Left lung (tissue), 10 donors: ENCODE results near the gene KXD1. TPM values are rescaled to one million over a fixed set of nuclear protein-coding genes. Genes with fewer than 3 reads are reported as not detected.

Experiments
- ATAC-seq: fragments of 200-7000 bp; cut with Tn5 transposase; one replicate; pipeline ENCODE4 v1.9.1; 2020; ENCODE audit warnings: moderate library complexity
- DNase-seq, 4 donors: peaks; one replicate each; pipeline ENCODE4 v3.0.0-alpha.2; 2013 to 2020
- H3K27ac ChIP-seq, 2 donors: fragments of 200-600 bp; sonication (generic) in 1 of 2; one replicate each; pipeline versions ENCODE4 v1.5.0 to v1.8.0; 2020 to 2021
- H3K27me3 ChIP-seq, 2 donors: fragments of 200-600 bp; sonication (generic) in 1 of 2; one replicate each; pipeline versions ENCODE4 v1.5.0 to v1.8.0; 2020 to 2021
- H3K36me3 ChIP-seq, 2 donors: fragments of 200-600 bp; sonication (generic) in 1 of 2; one replicate each; pipeline versions ENCODE4 v1.5.0 to v1.8.0; 2020 to 2021
- H3K4me1 ChIP-seq, 2 donors: fragments of 200-600 bp; one replicate each; pipeline ENCODE4 v1.8.0; 2021
- H3K4me3 ChIP-seq, 2 donors: fragments of 200-600 bp; sonication (generic) in 1 of 2; one replicate each; pipeline versions ENCODE4 v1.5.0 to v1.8.0; 2020 to 2021; ENCODE audit warnings: mild to moderate bottlenecking in 1 of 2
- H3K9me3 ChIP-seq, 2 donors: fragments of 200-600 bp; sonication (generic) in 1 of 2; one replicate each; pipeline versions ENCODE4 v1.5.0 to v1.8.0; 2020 to 2021
- CTCF ChIP-seq, 2 donors: fragments of 200-600 bp; sonication (generic) in 1 of 2; IDR thresholded peaks; one replicate each; pipeline versions ENCODE4 v1.5.0 to v1.8.0; 2021; ENCODE audit warnings: antibody characterized with exemption in 2 of 2
- intact Hi-C, 2 donors: fragments of 100-400 bp; cut with DNase I; formaldehyde crosslinking; loops; one replicate each; pipeline versions ENCODE4 v1.11.2 to v1.14.2; 2022
- polyA plus RNA-seq, 6 donors: library from polyadenylated mRNA; unstranded; fragments of 120-200 nt; gene quantifications; one replicate each; pipeline ENCODE4 v1.2.1, GENCODE V29; 2013; ENCODE audit not compliant: insufficient read length in 6 of 6
- total RNA-seq, 2 donors: library from RNA; stranded (reverse); fragmentation: NEBNext Ultra II Directional; extraction: Animal tissue kit (Norgen Biotek cat#: 25700); gene quantifications; one replicate each; pipeline ENCODE4 v1.2.1, GENCODE V29; 2021
- donor health status: DM: no; HTN: yes; CAD: no.
- donor health status: DM: no; HTN: no; CAD: no.

Gene KXD1
- total and polyA plus RNA-seq, 8 donors: 65.6 to 86.2 (median 71.2) TPM

GRCh38 chr19:18580311-18580710 is 22.6 kb downstream of the KXD1 start:
- Histone ChIP-seq H3K4me1 (no peaks in the 10 kb centered on the region), H3K36me3 (peaks cover 0 to 33% of the 10 kb centered on the region in 2 donors), H3K9me3 (no peaks in the 10 kb centered on the region), H3K27ac (no peak overlapping the region), H3K27me3 (no peaks in the 10 kb centered on the region), H3K4me3 (no peak overlapping the region)
- TF ChIP-seq CTCF (IDR thresholded peaks at IDR 0.05): no peak
- ATAC-seq (no peak), DNase-seq (peak in 1 of 4 donors; percentile 16)
- intact Hi-C loops: no loop called here

- TF ChIP-seq CTCF (IDR thresholded peaks at IDR 0.05): no peak
- ATAC-seq: no peak
- DNase-seq: no peak
- H3K27me3 ChIP-seq: no peaks in the 10 kb centered on the region
- no peak overlapping the region for H3K27ac ChIP-seq
- no peak overlapping the region for H3K4me3 ChIP-seq
- intact Hi-C loops: no loop called here
- peaks cover 0 to 8% of the 10 kb centered on the region in 2 donors for H3K36me3 ChIP-seq
- no peaks in the 10 kb centered on the region for H3K9me3 ChIP-seq
- H3K4me1 ChIP-seq: peaks cover 9 to 27% of the 10 kb centered on the region in 2 donors
Observed at GRCh38 chr19:18586306-18586705, 28.6 kb downstream of the KXD1 start.

GRCh38 chr19:18587561-18587960 is 29.9 kb downstream of the KXD1 start:
- H3K9me3 ChIP-seq: no peaks in the 10 kb centered on the region
- no peak for TF ChIP-seq CTCF (IDR thresholded peaks at IDR 0.05)
- ATAC-seq (no peak), DNase-seq (no peak)
- intact Hi-C loops: no loop called here
- no peak overlapping the region for H3K4me3 ChIP-seq
- H3K36me3 ChIP-seq: peaks cover 0 to 10% of the 10 kb centered on the region in 2 donors
- H3K27ac ChIP-seq: peak overlapping the region in 1 of 2 donors; percentile 97
- peaks cover 9 to 27% of the 10 kb centered on the region in 2 donors for H3K4me1 ChIP-seq
- H3K27me3 ChIP-seq: no peaks in the 10 kb centered on the region

GRCh38 chr19:18587962-18588610 is 30.4 kb downstream of the KXD1 start:
- Histone ChIP-seq H3K4me3 (peak overlapping the region; percentile 77 to 79), H3K27me3 (no peaks in the 10 kb centered on the region), H3K36me3 (peaks cover 0 to 10% of the 10 kb centered on the region in 2 donors), H3K27ac (peak overlapping the region; percentile 88 to 97), H3K4me1 (peaks cover 9 to 27% of the 10 kb centered on the region in 2 donors), H3K9me3 (no peaks in the 10 kb centered on the region)
- ATAC-seq (no peak), DNase-seq (peak in 1 of 4 donors; percentile 20)
- TF ChIP-seq CTCF (IDR thresholded peaks at IDR 0.05): no peak
- intact Hi-C loops: no loop called here

GRCh38 chr19:18588611-18589379 is 31.1 kb downstream of the KXD1 start, which contains the start of gene REX1BD:
Gene REX1BD, plus strand, starts transcription at chr19:18588798. Its CDS starts 4 bp downstream, at chr19:18588802.
- H3K9me3 ChIP-seq: no peaks in the 10 kb centered on the region
- peak; percentile 95 to 97 for TF ChIP-seq CTCF (IDR thresholded peaks at IDR 0.05)
- peak; percentile 92 for ATAC-seq
- H3K27me3 ChIP-seq: peaks cover 0 to 4% of the 10 kb centered on the region in 2 donors
- peaks cover 9 to 29% of the 10 kb centered on the region in 2 donors for H3K4me1 ChIP-seq
- DNase-seq: peak; percentile 90 to 97 (median 92)
- peak within 1 kb of the TSS; percentile 77 to 79 for H3K4me3 ChIP-seq
- H3K36me3 ChIP-seq: peaks cover 0 to 10% of the 10 kb centered on the region in 2 donors
- intact Hi-C loops: no loop called here
- H3K27ac ChIP-seq: peak within 1 kb of the TSS; percentile 88 to 97
